RCC 7860 (cell line): Measurements from ENCODE around the gene ACTL7A.

Experiments
- DNase-seq: peaks from one replicate; pipeline ENCODE4 v3.0.0-alpha.2; 2015; ENCODE audit warnings: low spot score
- FAIRE-seq: peaks from 2 replicates; lab custom pipeline; 2012; peaks lifted over from hg19 to GRCh38; lab: Jason Lieb, UNC

Gene ACTL7A

GRCh38 chr9:108910914-108911313, 48.8 kb downstream of the ACTL7A start:
- DNase-seq = no peak
- no peak for FAIRE-seq

DNA sequence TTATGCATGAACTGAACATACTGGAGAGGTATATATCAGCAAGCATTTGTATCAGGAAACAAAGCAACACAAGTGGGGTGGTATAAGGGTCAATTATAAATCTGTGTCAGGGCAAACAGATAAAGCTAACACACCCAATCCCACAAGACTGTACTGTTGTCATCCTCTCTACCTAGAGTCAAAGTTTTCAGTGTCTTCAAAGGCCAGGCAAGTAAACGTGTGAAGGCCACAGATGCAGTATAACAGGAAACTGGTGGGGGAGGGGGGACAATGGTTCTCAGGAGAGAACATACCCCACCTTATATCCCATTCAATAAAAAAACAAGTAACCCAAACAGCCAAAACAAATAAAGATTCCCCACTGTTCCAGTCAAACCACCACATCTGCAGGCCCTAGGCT, 49.8 kb downstream of the ACTL7A start:
- no peak for FAIRE-seq

More for the DNA sequence above, 49.8 kb downstream of the ACTL7A start:
- DNase-seq = no peak
